Lower leg skin (tissue), 4 donors: ENCODE measurements around the gene CD84. TPM values are rescaled to one million over a fixed set of nuclear protein-coding genes. Genes with fewer than 3 reads are reported as not detected.

Source experiments
- DNase-seq, 2 donors: peaks; one replicate each; pipeline ENCODE4 v3.0.0-alpha.2; 2019; ENCODE audit warnings: low spot score in 2 of 2
- H3K4me3 ChIP-seq: fragments of 200-600 bp; sonication (generic); 2 replicates; pipeline ENCODE4 v1.5.1; 2017; ENCODE audit warnings: mild to moderate bottlenecking, low read depth; ENCODE audit not compliant: poor library complexity, severe bottlenecking
- POLR2A ChIP-seq, 2 donors: fragments of 450-650 bp; IDR thresholded peaks; one replicate each; pipeline ENCODE4 v1.6.1; 2016 to 2017; ENCODE audit warnings: antibody characterized with exemption in 2 of 2, mild to moderate bottlenecking in 1 of 2, moderate library complexity in 1 of 2
- WGBS, 2 donors: methylation state at CpG; one replicate each; pipeline ENCODE4 v1.1.5; 2018; 5-methylcytosine and 5-hydroxymethylcytosine counted together
- intact Hi-C: fragments of 100-400 bp; cut with DNase I; formaldehyde crosslinking; loops from one replicate; pipeline ENCODE4 v1.15.0; 2023; ENCODE audit warnings: low total_unique reads
- total RNA-seq, 4 donors: library from RNA; depleted of rRNA; stranded (reverse); fragments of >200 nt; gene quantifications; one replicate each; pipeline ENCODE4 v1.1.0, GENCODE V29; 2016
- TF ChIP-seq, protein P1 (sequence below), 3 donors: fragments of 450-650 bp; IDR thresholded peaks; one replicate each; pipeline ENCODE4 v1.5.1; 2016; ENCODE audit warnings: antibody characterized with exemption in 3 of 3, mild to moderate bottlenecking in 3 of 3, moderate library complexity in 2 of 3

The CD84 gene
- total RNA-seq, 4 donors from 2014 or later: 1.7 to 3.9 (median 2.0) TPM

- intact Hi-C loops: no loop called here
- TF ChIP-seq, protein P1, sequence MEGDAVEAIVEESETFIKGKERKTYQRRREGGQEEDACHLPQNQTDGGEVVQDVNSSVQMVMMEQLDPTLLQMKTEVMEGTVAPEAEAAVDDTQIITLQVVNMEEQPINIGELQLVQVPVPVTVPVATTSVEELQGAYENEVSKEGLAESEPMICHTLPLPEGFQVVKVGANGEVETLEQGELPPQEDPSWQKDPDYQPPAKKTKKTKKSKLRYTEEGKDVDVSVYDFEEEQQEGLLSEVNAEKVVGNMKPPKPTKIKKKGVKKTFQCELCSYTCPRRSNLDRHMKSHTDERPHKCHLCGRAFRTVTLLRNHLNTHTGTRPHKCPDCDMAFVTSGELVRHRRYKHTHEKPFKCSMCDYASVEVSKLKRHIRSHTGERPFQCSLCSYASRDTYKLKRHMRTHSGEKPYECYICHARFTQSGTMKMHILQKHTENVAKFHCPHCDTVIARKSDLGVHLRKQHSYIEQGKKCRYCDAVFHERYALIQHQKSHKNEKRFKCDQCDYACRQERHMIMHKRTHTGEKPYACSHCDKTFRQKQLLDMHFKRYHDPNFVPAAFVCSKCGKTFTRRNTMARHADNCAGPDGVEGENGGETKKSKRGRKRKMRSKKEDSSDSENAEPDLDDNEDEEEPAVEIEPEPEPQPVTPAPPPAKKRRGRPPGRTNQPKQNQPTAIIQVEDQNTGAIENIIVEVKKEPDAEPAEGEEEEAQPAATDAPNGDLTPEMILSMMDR (IDR thresholded peaks at IDR 0.05): no peak
- no peak for TF ChIP-seq POLR2A (IDR thresholded peaks at IDR 0.05)
- no peak overlapping the region for H3K4me3 ChIP-seq
- DNase-seq: no peak
- WGBS, 2 donors: 72 to 73% methylated on average over 3 of the region's 3 CpGs
These were observed 45.2 kb upstream of the CD84 start for GRCh38 chr1:160624464-160624863.

GRCh38 chr1:160623862-160624261 lies 44.6 kb upstream of the CD84 start:
- DNase-seq: no peak
- intact Hi-C loops: no loop called here
- TF ChIP-seq, protein P1 (IDR thresholded peaks at IDR 0.05): no peak
- no peak for TF ChIP-seq POLR2A (IDR thresholded peaks at IDR 0.05)
- no peak overlapping the region for H3K4me3 ChIP-seq
- 47 to 50% methylated on average over 1 of the region's 1 CpG for WGBS, 2 donors

DNA sequence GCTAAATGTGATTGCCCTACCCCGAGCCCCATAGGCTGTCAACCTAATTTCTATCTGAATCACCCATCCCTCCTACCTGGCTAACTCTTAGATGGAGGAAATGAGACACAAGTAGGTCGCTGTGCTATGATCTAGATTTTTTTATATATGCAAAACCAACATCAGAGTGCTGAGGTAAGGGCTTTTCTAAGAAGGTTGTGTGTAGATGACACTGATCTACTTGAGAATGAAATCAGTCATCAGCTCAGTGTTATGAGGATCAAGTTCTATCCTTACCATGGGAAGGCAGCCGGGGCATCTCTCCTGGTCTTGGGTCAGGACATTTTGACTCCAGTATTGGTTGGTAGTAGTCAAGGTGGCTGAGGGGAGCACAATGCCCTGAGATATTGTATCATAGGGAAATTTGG lies 43.9 kb upstream of the CD84 start:
- H3K4me3 ChIP-seq: no peak overlapping the region
- DNase-seq: no peak
- TF ChIP-seq, protein P1 (IDR thresholded peaks at IDR 0.05): no peak
- TF ChIP-seq POLR2A (IDR thresholded peaks at IDR 0.05): no peak
- intact Hi-C loops: no loop called here
- 83 to 89% methylated on average over 3 of the region's 3 CpGs for WGBS, 2 donors

DNA sequence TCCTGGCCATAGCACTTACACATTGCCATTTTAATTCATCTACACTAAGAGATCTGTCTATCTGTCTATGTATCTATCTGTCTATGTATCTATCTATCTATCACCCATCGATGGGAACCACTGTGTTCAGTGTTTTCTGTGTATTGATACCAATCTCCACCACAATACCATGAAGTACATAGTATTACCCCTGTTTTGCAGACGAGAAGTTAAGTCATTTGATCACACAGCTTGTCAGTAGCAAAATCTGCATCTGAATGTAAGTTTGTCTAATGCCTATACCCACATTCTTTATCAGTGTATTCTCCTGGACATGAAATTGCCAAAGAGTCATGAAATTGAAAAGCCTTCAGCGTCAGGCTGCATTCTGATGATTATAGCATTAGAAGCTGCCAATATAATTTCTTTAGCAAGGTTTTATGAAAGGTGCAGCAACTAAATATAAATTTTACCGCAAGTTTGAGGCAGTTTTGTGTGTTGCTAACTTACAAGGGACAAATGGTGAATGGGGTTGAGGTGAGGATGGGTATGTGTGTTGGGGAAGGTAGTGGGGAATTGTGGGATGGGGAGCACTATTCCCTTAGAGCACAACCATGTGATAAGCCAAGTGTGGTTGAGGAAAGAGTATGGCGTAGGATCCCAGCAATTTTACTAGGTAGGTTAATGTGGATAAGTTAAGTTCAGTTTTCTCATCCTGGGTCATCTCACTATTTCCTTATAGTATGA lies 43.4 kb upstream of the CD84 start:
- WGBS, 2 donors: 82 to 90% methylated on average over 5 of the region's 5 CpGs
- DNase-seq: no peak
- H3K4me3 ChIP-seq: no peak overlapping the region
- intact Hi-C loops: no loop called here
- TF ChIP-seq POLR2A (IDR thresholded peaks at IDR 0.05): no peak
- TF ChIP-seq, protein P1 (IDR thresholded peaks at IDR 0.05): no peak

GRCh38 chr1:160621633-160622413 lies 42.5 kb upstream of the CD84 start:
- TF ChIP-seq, protein P1 (IDR thresholded peaks at IDR 0.05): no peak
- no peak for TF ChIP-seq POLR2A (IDR thresholded peaks at IDR 0.05)
- no peak overlapping the region for H3K4me3 ChIP-seq
- intact Hi-C loops: no loop called here
- WGBS, 2 donors: 72 to 75% methylated on average over 8 of the region's 8 CpGs
- DNase-seq: no peak
